ENCODE data around the gene GATB.
"Not testable (repeated sequence)": the region's sequence is repeated elsewhere in the genome, so short reads cannot be mapped to it uniquely, and the experiment has no call there.

- not testable (repeated sequence) for TF ChIP-seq CTCF (IDR thresholded peaks at IDR 0.05; ENCODE audit: low read depth, low read length); POLR2A (IDR thresholded peaks at IDR 0.05; ENCODE audit: extremely low read depth, insufficient read length)
Observed at GRCh38 chr4:151736852-151737251, 24.0 kb downstream of the GATB start.

Data from NB4 (cell line).